OCI-M1 (cell line): ENCODE results near the gene POU3F3.

Experiments used
- DNase-seq: peaks from one replicate; lab custom pipeline; 2025; lab: John Stamatoyannopoulos, UW

Gene POU3F3

DNA sequence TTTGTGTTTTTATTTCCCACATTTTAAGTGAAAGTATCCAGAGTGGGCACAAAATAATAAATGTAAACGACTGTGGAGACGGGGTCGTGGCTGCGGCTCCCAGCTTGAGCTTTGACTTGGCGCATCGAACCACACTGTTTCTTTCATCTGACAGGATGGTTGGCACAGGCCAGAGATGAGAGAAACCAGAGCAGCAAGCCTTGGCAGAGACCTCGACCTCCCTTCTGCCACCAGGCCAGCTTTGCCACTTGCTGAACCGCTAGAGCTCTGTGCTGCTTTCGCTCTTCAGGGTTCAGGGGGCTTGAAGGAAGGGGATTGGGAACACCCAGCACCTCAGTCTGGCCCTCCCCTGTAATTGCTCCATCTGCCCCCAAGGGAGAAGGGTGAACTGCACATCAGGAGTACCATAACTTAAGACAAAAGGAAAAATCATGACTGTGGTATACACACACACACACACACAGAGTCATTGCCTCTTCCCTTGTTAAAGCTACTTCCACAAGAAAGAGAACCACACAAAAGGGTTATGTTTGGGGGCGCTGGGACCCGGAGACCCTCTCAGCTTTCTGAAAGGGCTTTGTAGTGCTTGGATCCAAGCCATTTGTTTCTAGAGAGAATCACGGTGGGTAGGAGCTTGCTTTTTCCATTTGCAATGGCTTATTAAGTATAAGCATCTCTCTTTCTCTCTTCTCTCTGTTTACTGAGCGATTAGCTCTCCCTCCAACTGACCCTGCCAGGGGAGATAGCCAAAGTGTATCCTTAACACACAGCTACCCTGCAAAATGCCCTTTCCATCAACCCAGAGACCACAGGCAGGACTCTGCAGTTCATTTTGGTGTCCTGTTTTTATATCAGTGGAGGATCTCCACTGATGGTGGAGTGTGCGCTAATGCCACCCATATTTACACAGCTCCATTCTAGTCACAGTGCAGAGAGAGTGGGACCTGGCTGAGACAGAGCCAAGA, 23.0 kb downstream of the POU3F3 start:
- no peak for DNase-seq

DNA sequence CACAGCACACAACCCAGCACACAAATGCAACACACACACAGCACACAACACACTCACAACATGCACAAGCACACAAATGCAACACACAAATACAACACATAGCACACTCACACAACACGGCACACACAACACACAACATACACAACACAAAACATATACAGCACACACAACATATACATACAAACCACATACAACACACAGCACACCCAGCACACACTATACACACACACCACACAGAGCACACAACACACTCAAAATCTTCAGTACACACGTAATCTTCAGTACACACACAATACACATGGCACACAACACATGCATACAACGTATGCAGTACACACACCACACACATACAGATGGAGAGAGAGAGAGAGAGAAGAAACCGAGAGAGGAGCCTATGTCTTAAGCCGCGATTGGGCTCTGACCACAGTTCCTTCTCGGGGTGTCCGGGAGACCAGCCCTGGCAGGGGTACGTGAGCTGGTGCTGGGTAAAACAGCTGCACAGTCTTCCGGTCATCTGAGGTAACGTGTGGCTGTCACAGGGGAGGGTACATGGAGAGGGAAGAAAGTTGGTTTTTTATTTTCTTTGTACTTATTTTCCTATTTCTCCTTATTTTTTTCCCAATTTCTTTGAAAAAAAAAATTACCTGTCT, 25.1 kb downstream of the POU3F3 start:
- DNase-seq = no peak

DNA sequence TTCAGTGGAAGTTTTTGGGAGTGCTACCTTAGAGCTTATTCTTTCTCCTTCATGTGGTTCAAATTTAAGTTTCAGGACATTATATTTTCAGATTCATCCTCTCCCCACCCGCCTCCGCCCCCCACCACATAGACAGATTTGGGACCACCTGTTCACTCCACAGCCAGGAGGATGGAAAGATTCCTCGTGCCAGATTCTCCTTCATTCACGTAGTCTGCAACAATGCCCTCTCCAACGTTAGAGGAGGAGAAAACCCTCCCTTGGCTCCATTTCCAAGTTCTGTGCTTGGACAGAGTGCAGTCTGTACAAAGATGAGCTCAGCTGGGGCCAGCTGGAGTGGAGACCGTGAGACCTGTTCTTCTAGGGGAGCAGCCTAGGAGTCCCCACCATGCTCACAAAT, 26.2 kb downstream of the POU3F3 start:
- no peak for DNase-seq

GRCh38 chr2:104883357-104883756, 29.4 kb downstream of the POU3F3 start:
- DNase-seq = no peak

- DNase-seq = no peak
Observed at GRCh38 chr2:104885119-104885782, 31.3 kb downstream of the POU3F3 start.

DNA sequence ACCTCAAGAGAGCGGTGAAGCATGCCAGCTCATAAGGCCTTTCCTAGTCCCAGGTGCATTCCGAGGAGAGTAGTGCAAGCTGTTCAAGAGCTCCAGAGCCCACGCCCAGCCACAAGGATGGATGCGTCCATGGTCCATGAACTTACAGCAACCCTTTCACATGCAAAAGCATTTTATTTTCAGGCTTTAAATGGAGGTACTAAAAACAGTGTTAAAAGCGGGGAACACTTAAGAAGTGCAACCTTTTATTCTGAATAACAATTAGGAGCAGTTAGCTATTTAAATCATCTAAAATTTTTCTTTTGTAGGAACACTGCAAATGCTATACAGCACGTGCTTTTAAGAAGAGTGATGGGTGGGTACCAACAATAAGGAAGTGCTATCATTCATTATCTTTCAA, 33.8 kb downstream of the POU3F3 start:
- no peak for DNase-seq

GRCh38 chr2:104888489-104889258, 34.8 kb downstream of the POU3F3 start:
- DNase-seq = no peak

DNA sequence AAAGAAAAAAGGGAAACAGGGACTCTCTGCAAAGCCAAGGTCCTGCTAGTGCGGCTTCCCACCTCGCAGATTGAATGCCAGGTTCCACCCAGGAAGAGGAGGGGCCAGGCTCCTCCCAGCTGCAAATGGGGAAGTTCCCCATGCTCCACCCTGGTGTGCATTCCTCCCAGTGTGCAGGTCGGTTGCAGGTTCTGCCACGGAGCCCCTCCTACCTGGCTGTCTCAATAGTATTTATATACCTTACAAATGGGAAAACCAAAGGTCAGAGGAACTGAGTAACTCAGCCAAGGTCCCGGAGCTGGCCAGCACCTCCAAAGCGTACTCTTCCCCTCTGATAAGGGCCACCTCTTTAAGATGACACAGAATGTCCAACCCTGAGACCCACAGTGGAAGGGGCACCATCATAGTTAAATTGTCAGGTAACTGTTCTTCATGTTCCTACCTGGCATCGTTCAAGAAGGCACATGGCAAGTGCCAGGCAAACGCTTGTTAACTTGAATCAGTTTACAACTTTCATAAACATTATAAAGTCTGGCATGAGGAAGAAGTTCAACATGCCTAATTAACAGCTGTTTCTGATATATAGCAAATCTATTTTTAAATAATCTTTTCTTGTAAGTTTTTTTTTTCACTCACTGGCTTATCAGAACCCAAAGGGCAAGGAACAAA, 35.5 kb downstream of the POU3F3 start:
- peak; percentile 76 for DNase-seq

GRCh38 chr2:104889960-104890684, 36.2 kb downstream of the POU3F3 start:
- no peak for DNase-seq

DNA sequence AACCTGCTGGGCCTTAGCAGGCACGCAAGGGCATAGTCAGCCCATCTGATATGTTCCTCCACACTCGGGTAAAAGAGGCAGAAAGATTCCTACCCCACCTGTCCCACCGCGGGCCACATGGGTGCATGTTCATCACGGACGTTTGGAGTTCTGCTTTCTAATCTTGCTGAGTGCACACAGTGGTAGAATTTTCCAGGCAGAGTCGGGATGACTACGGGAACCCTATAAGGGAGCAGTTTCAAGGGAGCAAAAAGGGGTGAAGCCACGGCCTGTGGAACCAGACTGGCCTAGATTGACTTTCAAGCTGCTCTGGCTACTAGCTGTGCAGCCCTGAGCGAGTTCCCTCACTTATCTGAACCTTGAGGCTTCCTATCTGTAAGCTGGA, 36.8 kb downstream of the POU3F3 start:
- DNase-seq = no peak

DNA sequence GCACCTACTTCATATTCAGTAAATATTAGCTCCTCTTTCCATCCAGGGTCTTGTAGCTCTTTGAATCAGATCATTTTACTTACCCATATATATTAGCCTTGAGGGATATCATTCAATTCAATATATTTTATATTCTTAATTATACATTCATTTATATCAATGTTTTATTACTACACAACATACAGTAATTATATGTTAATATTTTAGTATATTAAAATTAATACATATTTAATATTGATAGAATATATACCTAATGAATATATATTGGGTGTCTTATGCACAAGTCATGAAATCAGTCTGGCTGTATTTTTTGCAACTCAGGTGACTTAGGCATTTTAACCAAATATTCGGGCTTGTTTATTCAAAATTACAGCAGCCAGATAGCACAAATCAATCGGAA, 37.2 kb downstream of the POU3F3 start:
- DNase-seq = no peak

- no peak for DNase-seq
Observed at GRCh38 chr2:104896446-104896845, 42.5 kb downstream of the POU3F3 start.

- no peak for DNase-seq
Observed at GRCh38 chr2:104897515-104898184, 43.7 kb downstream of the POU3F3 start.

GRCh38 chr2:104900608-104901007, 46.7 kb downstream of the POU3F3 start:
- DNase-seq = no peak

DNA sequence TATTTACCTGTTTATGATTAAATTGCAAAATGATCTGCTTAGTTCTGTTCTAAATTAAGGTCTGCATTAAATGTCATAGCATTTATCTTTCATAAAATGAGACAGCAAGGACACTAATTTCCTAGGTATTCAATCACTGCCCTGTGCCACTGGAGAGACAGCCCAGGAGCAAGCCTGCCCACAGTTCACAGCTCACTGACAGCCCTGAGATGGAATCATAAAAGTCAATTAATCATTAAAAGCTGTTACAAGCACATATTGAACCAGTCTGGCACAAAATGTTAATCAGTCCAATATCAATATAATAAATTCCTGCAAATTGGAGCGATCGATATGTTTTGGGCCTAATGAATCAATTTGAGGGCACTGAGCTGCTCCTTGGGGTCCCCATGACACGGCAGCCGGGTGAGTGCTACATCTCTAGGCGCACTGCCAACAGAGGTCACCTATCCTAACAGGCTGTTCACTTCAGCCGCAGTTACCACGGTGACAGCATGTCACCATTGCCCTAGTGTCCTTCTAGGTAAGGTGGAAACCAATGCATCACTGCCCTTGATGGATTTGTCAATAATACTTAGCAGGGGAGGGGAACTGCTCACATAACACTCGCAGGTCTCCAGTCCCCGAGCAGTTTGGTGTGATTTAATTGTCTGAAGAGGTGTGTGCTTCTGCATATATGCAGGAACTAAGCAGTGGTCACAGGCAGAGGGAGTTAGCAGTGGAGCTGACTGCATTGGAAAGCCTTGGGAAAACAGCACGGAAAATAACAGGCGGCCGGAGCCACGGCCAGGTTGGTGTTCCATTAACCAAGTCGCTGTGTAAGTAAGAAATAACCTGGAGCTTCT, 47.3 kb downstream of the POU3F3 start:
- DNase-seq = no peak

GRCh38 chr2:104902317-104902716, 48.4 kb downstream of the POU3F3 start:
- no peak for DNase-seq
